Prostate gland (tissue), 2 donors: ENCODE results near the gene CA5A.

Source experiments
- CTCF ChIP-seq, 4 experiments: fragments of 200-600 bp in 2 of 4; fragments of 450-650 bp in 2 of 4; sonication (generic) in 2 of 4; IDR thresholded peaks; 1 replicate in 3 of 4; 2 replicates in 1 of 4; pipeline ENCODE4 v1.5.1; 2016 to 2019; ENCODE audit warnings: antibody characterized with exemption in 4 of 4, mild to moderate bottlenecking in 2 of 4, moderate library complexity in 2 of 4
- POLR2A ChIP-seq: fragments of 450-650 bp; IDR thresholded peaks from one replicate; pipeline ENCODE4 v1.6.1; 2016; ENCODE audit warnings: antibody characterized with exemption, mild to moderate bottlenecking

GRCh38 chr16:87958632-87959031, 22.3 kb upstream of the CA5A start:
- no peak for TF ChIP-seq CTCF (IDR thresholded peaks at IDR 0.05)
- TF ChIP-seq POLR2A, result no peak
